Suprapubic skin (tissue), 4 donors: ENCODE data around the gene SBNO2. TPM values are rescaled to one million over a fixed set of nuclear protein-coding genes. Genes with fewer than 3 reads are reported as not detected.

Experiments
- DNase-seq, 2 donors: peaks; one replicate each; pipeline ENCODE4 v3.0.0-alpha.2; 2019; ENCODE audit warnings: low spot score in 2 of 2
- H3K27ac ChIP-seq: fragments of 200-600 bp; sonication (generic); one replicate; pipeline ENCODE4 v1.5.1; 2019
- H3K27me3 ChIP-seq: fragments of 200-600 bp; sonication (generic); one replicate; pipeline ENCODE4 v1.5.1; 2019
- H3K36me3 ChIP-seq: fragments of 200-600 bp; sonication (generic); one replicate; pipeline ENCODE4 v1.5.1; 2019
- H3K4me1 ChIP-seq: fragments of 200-600 bp; sonication (generic); one replicate; pipeline ENCODE4 v1.5.1; 2019
- H3K4me3 ChIP-seq: fragments of 200-600 bp; sonication (generic); one replicate; pipeline ENCODE4 v1.5.1; 2019; ENCODE audit warnings: mild to moderate bottlenecking
- H3K9me3 ChIP-seq: fragments of 200-600 bp; sonication (generic); one replicate; pipeline ENCODE4 v1.5.1; 2019
- EP300 ChIP-seq: sonication (generic); formaldehyde crosslinking; IDR thresholded peaks from one replicate; pipeline ENCODE4 v1.6.1; 2017; ENCODE audit warnings: antibody characterized with exemption
- POLR2A ChIP-seq, 2 donors: fragments of 450-650 bp; IDR thresholded peaks; one replicate each; pipeline ENCODE4 v1.6.1; 2017; ENCODE audit warnings: antibody characterized with exemption in 2 of 2, mild to moderate bottlenecking in 2 of 2, moderate library complexity in 2 of 2
- POLR2AphosphoS5 ChIP-seq, 3 donors: sonication (generic); formaldehyde crosslinking; IDR thresholded peaks; one replicate each; pipeline ENCODE4 v1.6.1; 2017; ENCODE audit warnings: antibody characterized with exemption in 3 of 3
- WGBS: methylation state at CpG from one replicate; pipeline ENCODE4 v1.1.5; 2018; 5-methylcytosine and 5-hydroxymethylcytosine counted together
- total RNA-seq, 4 donors: library from RNA; depleted of rRNA; stranded (reverse); fragments of >200 nt; gene quantifications; one replicate each; pipeline ENCODE4 v1.1.0, GENCODE V29; 2016
- TF ChIP-seq, protein P1 (sequence below), 2 donors: fragments of 200-600 bp in 1 of 2; fragments of 450-650 bp in 1 of 2; sonication (generic) in 1 of 2; IDR thresholded peaks; one replicate each; pipeline ENCODE4 v1.5.1; 2016 to 2019; ENCODE audit warnings: antibody characterized with exemption in 2 of 2, mild to moderate bottlenecking in 1 of 2, moderate library complexity in 1 of 2

SBNO2 gene
- total RNA-seq, 4 donors from 2014 or later: 36.7 to 58.9 (median 45.5) TPM

DNA sequence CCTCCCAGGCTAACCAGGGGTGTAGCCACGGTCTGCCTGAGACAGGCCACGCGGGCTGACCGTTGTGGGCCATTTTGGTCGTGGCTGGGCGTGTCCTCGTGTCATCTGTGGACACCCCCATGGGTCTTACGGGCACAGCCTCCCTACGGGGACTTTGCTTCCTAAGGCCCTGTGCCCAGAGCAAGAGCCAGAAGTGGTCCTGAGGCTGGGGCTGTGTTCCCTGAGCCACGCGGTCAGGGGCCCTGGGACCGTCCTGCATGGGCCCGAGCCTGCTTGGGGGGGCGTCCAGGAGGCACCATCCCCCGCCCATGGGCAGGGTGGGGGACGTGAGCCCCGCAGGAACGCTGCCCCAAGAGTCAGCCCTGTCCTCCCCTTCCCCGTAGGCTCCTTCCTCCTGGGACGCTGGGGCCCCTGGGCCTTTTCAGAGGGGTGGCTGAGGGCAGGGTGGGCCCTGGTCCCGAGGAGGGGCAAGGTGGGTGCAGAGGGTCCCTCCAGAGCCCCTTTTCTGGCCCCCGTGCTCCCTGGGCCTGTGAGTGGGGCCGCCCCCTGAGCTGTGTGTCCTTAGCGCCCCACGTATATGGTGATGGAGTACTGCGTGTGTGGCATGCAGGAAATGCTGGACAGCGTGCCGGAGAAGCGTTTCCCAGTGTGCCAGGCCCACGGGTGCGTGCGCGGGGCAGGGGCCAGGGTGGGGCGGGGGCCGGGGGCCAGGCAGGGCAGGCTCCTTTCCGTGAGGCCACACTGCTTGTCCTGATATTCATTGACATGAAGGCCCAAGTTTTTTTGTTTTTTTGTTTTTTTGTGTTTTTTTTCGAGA, 44.9 kb upstream of the SBNO2 start:
- TF ChIP-seq POLR2AphosphoS5 (IDR thresholded peaks at IDR 0.05): no peak
- TF ChIP-seq POLR2A (IDR thresholded peaks at IDR 0.05): no peak
- TF ChIP-seq, protein P1, sequence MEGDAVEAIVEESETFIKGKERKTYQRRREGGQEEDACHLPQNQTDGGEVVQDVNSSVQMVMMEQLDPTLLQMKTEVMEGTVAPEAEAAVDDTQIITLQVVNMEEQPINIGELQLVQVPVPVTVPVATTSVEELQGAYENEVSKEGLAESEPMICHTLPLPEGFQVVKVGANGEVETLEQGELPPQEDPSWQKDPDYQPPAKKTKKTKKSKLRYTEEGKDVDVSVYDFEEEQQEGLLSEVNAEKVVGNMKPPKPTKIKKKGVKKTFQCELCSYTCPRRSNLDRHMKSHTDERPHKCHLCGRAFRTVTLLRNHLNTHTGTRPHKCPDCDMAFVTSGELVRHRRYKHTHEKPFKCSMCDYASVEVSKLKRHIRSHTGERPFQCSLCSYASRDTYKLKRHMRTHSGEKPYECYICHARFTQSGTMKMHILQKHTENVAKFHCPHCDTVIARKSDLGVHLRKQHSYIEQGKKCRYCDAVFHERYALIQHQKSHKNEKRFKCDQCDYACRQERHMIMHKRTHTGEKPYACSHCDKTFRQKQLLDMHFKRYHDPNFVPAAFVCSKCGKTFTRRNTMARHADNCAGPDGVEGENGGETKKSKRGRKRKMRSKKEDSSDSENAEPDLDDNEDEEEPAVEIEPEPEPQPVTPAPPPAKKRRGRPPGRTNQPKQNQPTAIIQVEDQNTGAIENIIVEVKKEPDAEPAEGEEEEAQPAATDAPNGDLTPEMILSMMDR (IDR thresholded peaks at IDR 0.05): no peak
- no peak for TF ChIP-seq EP300
- Histone ChIP-seq H3K27me3 (no peaks in the 10 kb centered on the region), H3K36me3 (peaks cover 40% of the 10 kb centered on the region), H3K9me3 (no peaks in the 10 kb centered on the region), H3K27ac (peak overlapping the region; percentile 2), H3K4me1 (peaks cover 42% of the 10 kb centered on the region), H3K4me3 (no peak overlapping the region)
- no peak for DNase-seq
- WGBS: 87% methylated on average over 19 of the region's 37 CpGs

DNA sequence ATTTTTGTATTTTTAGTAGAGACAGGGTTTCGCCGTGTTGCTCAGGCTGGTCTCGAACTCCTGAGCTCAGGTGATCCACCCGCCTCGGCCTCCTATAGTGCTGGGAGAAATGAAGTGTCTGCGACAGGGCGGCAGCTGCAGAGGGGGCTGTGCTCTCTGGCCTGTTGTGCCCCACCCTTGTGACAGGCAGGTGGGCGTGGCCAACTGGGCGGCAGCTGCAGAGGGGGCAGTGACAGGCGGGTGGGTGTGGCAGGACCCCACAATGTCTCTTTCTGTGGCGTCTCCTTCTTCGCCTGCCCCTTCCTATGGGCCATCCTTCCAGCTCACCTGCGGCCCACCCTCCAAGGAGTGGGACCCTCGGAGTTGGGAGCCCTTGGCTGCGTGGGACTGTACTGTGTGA, 43.3 kb upstream of the SBNO2 start:
- peaks cover 53% of the 10 kb centered on the region for H3K4me1 ChIP-seq
- WGBS: 70% methylated on average over 8 of the region's 15 CpGs

DNA sequence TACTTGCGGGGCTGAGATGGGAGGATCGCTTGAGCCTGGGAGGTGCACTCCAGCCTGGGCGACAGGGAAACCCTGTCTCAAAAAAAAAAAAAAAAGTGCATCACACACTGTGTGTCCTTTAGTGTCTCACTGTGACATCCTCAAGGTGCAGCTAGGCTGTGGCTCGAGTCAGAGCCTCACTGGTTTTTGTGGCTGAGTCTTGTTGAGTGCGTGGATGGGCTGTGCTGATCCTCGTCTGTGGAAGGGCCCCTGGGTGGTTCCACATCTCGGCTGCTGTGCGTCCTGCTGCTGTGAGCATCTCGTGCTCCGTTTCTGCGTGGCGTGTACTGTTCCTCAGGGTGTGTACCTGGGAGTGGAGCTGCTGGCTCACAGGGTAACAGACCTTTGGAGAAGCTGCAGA, 42.7 kb upstream of the SBNO2 start:
- H3K4me1 ChIP-seq: peaks cover 58% of the 10 kb centered on the region
- H3K4me3 ChIP-seq: no peak overlapping the region
- peaks cover 18% of the 10 kb centered on the region for H3K36me3 ChIP-seq
- no peaks in the 10 kb centered on the region for H3K9me3 ChIP-seq
- no peak for DNase-seq
- H3K27me3 ChIP-seq: no peaks in the 10 kb centered on the region
- no peak overlapping the region for H3K27ac ChIP-seq
- WGBS: 72% methylated on average over 12 of the region's 12 CpGs
- TF ChIP-seq POLR2A (IDR thresholded peaks at IDR 0.05) (no peak), POLR2AphosphoS5 (IDR thresholded peaks at IDR 0.05) (no peak), EP300 (no peak)
- TF ChIP-seq, protein P1 (IDR thresholded peaks at IDR 0.05): no peak

More for the DNA sequence above, 43.3 kb upstream of the SBNO2 start:
- DNase-seq: no peak
- Histone ChIP-seq H3K9me3 (no peaks in the 10 kb centered on the region), H3K36me3 (peaks cover 24% of the 10 kb centered on the region), H3K4me3 (no peak overlapping the region), H3K27ac (no peak overlapping the region), H3K27me3 (no peaks in the 10 kb centered on the region)
- TF ChIP-seq EP300: no peak

DNA sequence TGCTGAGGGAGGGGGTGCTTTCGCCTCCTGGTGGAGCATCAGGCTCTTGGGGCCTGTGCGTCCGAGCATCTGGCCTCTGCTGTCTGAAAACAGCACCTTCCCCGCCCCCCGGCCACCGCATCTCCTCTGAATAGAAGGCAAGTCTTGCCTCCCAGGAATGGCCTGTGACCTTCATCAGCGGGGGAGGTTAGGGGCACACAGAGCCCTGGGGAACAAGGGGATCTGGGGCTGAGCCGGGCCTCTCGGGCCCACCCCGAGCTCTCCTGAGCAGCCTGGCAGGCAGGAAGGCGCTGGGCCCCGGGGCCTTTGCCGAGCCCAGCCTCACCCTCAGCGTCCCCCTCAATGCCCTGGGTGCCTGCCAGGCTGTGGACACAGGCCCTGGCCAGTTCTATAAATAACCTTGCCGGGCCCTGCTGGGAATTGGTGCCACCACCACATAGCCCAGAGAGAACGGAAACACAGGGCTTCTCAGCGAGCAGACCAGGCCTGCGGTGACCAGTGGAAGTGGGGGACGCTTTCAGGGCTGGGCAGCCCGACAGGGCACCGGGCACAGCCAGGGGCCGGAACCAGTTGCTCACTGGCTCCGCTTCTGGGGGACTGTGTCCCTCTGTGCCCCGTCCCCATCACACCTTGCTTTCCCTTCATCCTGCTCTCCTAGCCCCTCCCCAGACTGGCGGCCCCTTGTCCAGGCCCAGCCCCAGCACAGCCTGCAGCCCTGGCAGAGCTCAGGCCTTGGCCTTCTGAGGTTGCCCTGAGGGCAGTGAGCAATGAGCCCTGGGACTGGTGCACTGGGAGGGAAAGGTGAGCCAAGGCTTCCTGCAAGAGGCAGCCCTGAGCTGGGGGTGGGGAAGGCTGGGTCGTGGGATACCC, 41.0 kb upstream of the SBNO2 start:
- no peak for DNase-seq
- TF ChIP-seq EP300 (no peak), POLR2A (IDR thresholded peaks at IDR 0.05) (no peak), POLR2AphosphoS5 (IDR thresholded peaks at IDR 0.05) (no peak)
- TF ChIP-seq, protein P1 (IDR thresholded peaks at IDR 0.05): no peak
- H3K4me3 ChIP-seq: peak overlapping the region; percentile 29

DNA sequence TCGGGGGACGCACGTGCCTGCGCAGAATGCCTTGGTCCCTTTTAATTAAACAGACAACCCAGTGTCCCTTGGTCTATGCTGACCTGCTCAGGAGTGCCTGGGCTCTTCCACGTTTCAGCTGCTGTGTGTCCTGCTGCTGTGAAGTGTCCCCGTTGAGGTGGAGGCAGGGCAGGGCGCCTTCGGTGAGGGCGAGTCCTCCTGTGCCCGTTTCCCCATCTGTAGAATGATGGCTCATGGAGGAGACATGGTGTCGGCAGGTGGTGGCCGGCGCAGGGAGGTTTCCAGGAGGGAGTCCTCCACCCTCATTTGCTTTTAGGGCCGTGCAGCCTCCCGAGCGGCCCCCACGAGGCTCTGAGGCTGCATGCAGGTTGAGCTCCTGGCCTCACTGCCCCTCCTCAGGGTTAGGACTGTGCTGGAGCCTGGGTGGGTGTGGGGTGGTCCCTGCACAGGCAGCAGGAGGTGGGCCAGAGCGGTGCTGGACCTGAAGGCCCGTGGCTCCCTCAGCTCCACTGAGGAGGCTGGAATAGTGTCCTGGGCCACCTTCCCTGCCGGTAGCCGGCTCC, 40.3 kb upstream of the SBNO2 start:
- WGBS: no CpG with 5 or more reads among the region's 21 CpGs
- peak overlapping the region; percentile 29 for H3K4me3 ChIP-seq

More for the DNA sequence above, 41.0 kb upstream of the SBNO2 start:
- Histone ChIP-seq H3K36me3 (peaks cover 1% of the 10 kb centered on the region), H3K27ac (peak overlapping the region; percentile 88), H3K27me3 (no peaks in the 10 kb centered on the region), H3K9me3 (no peaks in the 10 kb centered on the region), H3K4me1 (peaks cover 74% of the 10 kb centered on the region)
- 80% methylated on average over 16 of the region's 26 CpGs for WGBS

More for the DNA sequence above, 40.3 kb upstream of the SBNO2 start:
- no peak for DNase-seq
- no peak for TF ChIP-seq POLR2A (IDR thresholded peaks at IDR 0.05)
- no peak for TF ChIP-seq EP300
- no peak for TF ChIP-seq POLR2AphosphoS5 (IDR thresholded peaks at IDR 0.05)
- TF ChIP-seq, protein P1 (IDR thresholded peaks at IDR 0.05): no peak
- H3K4me1 ChIP-seq: peaks cover 81% of the 10 kb centered on the region
- peak overlapping the region; percentile 88 for H3K27ac ChIP-seq
- no peaks in the 10 kb centered on the region for H3K27me3 ChIP-seq
- H3K36me3 ChIP-seq: no peaks in the 10 kb centered on the region
- no peaks in the 10 kb centered on the region for H3K9me3 ChIP-seq
